Measurements from ENCODE around the gene PPP1R9A.

- TF ChIP-seq CTCF (conservative IDR thresholded peaks at IDR 0.05; ENCODE audit: low read depth, low read length) (no peak), EZH2phosphoT487 (IDR thresholded peaks at IDR 0.05; ENCODE audit: borderline replicate concordance, low read length) (no peak), EZH2 (IDR thresholded peaks at IDR 0.05; ENCODE audit: low read length, unreplicated experiment) (no peak)
These were observed 94.6 kb downstream of the PPP1R9A start for GRCh38 chr7:95001815-95002561.

Data from PC-3 (cell line).